HG03045 (cell line): ENCODE measurements around the gene ATP6V1F.

Experiments
- ATAC-seq: cut with Tn5 transposase; IDR thresholded peaks from one replicate; pipeline ENCODE4 v1.9.1; 2021; ENCODE audit warnings: mild to moderate bottlenecking, moderate library complexity; ENCODE audit not compliant: unreplicated experiment

ATP6V1F gene

GRCh38 chr7:128835231-128835751, 27.4 kb upstream of the ATP6V1F start:
- ATAC-seq: no peak

DNA sequence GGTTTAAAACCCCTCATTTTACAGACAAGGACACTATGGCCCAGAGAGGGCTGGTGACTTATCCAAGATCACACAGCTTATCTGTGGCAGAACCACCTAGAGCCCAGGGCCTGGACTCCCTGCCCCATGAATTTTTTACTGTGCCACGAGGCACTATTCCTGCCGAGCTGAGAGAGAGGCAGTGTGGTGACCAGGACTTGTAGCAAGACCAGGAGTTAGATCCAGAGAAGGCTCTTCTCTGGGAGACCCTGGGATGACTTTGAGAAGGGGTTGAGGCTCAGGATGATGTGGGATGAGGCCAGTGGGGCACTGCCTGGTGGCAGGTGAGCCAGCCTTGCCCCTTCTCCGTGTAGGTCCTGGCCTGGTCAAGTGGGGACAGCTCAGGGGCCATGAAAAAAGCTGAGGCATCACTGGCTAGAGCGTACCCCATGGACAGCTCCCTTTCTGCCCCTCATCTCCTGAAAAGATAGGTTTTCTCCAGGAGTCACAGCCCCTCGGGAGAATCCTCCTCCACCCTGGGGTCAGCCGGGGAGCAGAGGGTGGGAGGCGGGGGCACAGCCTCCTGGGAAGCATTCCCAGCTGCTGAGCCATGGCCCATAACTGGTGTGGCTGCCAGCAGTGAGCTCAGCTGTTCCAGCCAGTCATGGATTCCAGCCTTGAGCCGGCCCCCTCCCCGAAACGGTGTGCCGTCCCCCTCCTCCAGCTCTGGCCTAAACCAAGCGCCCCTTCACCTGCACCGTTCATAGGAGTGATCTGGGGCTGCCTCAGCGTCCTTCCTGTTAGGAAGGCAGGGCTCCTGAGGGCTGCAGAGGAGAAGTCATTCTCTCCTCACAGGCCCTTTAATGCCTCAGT, 26.6 kb upstream of the ATP6V1F start:
- no peak for ATAC-seq

DNA sequence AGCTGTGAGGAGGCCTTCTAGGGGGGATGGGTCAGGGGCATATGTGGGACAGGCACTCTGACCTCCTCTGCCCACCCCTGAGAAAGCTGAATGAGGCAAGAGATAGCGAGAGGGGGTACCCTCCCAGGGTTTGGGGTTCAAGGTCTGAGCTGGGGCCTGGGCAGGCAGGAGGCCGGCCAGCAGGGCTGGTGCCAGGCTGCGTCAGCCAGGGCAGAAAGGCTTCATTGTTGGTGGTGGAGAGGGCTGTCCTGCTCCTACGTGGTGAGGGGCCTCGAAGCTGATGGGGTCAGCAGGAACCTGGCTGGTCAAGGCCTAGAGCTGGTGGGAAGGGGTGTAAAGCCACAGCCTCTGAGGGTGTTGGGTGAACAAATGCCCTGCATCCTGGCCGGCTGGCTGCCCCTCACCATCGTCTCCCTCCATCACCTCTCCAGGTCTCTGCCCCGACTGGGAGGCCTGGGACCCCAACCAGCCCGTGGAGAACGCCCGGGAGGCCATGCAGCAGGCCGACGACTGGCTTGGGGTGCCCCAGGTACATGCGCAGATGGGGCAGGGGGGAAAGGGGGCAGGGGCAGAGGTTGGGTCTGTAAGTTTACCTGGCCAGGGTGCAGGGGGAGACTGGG, 25.8 kb upstream of the ATP6V1F start:
- no peak for ATAC-seq

- no peak for ATAC-seq
These were observed 25.1 kb upstream of the ATP6V1F start for GRCh38 chr7:128837521-128837921.

GRCh38 chr7:128838109-128838779, 24.4 kb upstream of the ATP6V1F start:
- no peak for ATAC-seq

- no peak for ATAC-seq
These were observed 23.5 kb upstream of the ATP6V1F start for GRCh38 chr7:128838981-128839731.

DNA sequence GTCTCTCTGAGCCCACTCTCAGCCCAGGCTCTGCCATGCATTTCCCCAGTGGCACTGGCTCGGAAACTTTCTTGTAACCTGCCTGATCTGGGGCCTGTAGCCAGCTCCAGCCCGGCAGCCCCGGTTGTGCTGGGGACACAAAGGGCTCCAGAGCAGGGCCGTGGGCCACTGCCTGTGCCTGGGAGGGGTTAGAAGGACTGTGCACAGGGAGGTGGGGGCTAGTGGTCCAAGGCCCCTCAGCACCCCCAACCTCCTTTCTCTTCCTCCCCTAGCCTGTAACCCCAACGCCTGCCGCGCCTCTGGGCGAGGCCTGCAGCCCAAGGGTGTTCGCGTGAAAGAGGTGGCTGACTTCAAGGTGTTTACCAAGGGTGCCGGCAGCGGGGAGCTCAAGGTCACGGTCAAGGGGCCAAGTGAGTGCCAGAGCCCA, 22.9 kb upstream of the ATP6V1F start:
- no peak for ATAC-seq

DNA sequence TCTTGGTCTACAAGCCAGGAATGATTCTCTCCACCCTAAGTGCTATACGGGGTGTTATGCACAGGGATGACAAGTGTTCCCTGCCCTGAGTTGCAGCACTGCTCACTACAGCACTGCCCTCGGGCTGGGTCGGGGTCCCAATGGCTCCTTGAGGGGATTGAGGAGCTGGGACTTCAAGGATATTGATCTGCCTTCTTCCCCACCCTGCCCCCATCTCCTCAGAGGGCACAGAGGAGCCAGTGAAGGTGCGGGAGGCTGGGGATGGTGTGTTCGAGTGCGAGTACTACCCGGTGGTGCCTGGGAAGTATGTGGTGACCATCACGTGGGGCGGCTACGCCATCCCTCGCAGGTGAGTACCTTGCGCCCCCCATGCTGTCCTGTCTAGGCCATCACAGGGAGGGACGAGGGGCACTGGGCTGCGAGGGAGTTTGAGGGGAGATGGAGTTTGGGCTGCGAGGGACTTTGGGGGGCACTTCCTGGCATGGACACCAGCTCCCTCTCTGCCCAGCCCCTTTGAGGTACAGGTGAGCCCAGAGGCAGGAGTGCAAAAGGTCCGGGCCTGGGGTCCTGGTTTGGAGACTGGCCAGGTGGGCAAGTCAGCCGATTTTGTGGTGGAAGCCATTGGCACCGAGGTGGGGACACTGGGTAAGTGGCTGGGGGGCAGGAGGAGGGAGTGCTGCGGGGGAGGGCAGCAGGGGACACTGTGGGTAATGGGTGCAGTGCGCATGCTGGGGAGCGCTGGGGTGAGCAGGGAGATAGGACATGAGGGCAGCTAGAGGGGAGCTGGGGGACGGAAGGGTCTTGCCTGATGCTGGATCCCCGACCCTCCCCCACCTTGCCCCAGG, 22.1 kb upstream of the ATP6V1F start:
- ATAC-seq: no peak

- ATAC-seq: no peak
These were observed 21.4 kb upstream of the ATP6V1F start for GRCh38 chr7:128841171-128841690.

DNA sequence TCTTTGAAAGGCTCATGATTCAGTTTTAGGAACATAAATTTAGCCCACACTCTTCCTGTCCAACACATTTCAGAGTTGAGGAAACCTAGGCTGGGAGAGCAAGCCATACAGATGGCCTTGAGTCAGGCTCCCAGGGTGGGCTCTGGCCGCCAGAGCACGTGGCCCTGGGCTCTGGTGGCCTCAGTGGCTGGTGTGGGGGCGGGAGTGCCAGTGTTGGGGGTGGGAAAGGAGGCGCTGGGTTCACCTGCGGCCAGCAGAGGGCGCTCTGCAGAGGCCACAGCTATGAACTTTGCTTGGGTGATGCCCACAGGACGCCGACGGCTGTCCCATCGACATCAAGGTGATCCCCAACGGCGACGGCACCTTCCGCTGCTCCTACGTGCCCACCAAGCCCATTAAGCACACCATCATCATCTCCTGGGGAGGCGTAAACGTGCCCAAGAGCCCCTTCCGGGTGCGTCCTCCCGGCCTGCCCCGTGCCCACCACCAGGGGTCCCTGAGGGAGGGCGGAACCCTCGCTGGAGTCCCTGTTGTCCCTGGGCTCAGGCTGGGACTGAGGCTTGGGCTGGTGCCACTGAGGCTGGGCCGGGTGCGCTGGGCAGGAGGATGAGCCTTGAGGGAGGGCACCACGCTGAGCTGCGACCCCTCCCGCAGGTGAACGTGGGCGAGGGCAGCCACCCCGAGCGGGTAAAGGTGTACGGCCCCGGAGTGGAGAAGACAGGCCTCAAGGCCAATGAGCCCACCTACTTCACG, 20.6 kb upstream of the ATP6V1F start:
- no peak for ATAC-seq

DNA sequence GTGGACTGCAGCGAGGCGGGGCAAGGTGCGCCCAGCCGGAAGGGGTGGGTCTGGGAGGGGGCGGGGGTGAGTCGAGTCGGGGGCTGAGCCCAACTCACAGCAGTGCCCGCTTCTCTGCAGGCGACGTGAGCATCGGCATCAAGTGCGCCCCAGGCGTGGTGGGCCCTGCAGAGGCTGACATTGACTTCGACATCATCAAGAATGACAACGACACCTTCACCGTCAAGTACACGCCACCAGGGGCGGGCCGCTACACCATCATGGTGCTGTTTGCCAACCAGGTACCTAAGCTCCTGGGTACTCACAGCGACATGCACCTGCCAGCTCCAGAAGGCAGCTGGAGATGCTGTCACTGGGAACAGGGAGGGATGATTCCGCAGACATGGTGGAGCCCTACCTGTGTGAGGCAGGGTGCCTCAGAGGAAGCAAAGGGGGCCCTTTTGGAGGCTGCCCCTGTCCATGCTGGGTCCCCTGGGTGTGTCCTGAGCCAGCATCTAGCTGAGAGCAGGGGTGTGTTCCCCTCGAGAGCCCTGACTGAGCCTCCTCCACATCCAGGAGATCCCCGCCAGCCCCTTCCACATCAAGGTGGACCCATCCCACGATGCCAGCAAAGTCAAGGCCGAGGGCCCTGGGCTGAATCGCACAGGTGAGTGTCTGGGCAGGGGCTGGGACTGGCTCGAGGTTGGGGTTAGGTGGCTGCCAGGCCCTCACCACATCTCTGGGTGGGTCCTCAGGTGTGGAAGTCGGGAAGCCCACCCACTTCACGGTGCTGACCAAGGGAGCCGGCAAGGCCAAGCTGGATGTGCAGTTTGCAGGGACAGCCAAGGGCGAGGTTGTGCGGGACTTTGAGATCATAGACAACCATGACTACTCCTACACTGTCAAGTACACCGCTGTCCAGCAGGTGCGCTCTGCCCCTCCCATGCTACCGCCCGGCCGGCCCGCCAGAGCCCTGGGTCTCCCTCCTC, 19.7 kb upstream of the ATP6V1F start:
- ATAC-seq: no peak

- ATAC-seq: no peak
These were observed 18.6 kb upstream of the ATP6V1F start for GRCh38 chr7:128843938-128844621.

GRCh38 chr7:128844777-128845311, 17.8 kb upstream of the ATP6V1F start:
- no peak for ATAC-seq

GRCh38 chr7:128845475-128845874, 17.2 kb upstream of the ATP6V1F start:
- ATAC-seq: no peak

DNA sequence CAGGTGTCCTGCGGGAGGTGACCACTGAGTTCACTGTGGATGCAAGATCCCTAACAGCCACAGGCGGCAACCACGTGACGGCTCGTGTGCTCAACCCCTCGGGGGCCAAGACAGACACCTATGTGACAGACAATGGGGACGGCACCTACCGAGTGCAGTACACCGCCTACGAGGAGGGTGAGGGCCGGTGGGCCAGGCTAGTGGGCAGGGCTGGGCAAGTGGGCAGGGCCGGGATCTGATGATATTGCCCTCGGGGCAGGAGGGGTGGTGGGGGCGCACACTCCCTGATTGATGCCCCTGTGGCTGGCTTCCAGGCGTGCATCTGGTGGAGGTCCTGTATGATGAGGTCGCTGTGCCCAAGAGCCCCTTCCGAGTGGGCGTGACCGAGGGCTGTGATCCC, 16.7 kb upstream of the ATP6V1F start:
- ATAC-seq: no peak

DNA sequence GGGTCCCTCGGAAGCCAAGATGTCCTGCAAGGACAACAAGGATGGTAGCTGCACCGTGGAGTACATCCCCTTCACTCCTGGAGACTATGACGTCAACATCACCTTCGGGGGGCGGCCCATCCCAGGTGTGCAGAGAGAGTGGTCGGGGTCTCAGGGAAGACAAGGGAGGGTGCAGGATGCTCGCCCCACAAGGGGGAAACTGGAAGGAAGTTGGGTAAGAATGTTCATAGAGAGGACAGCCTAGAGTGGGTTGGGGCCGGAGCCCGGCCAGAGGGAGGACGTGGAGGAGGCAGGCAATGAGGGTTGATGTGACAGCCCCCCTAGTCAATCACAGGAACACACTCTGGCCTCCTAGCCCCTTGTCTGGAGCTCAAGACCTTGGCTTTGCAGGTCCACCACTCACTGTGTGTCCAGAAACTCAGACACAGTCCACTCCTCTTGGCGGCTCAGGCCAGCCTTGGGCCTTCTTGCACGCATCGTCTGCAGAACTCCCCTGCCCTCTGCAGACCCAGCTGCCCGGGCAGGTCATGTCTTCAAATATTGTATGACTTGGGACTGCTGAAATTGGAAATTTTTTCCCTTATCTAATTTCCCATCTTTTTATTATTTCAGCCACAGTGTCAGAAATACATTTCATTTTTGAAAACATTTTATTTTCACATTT, 15.7 kb upstream of the ATP6V1F start:
- no peak for ATAC-seq
